GM18861 (cell line): ENCODE results near the gene BRINP2.
"Not testable (repeated sequence)": the region's sequence is repeated elsewhere in the genome, so short reads cannot be mapped to it uniquely, and the experiment has no call there.

Experiments used
- ATAC-seq: cut with Tn5 transposase; IDR thresholded peaks from one replicate; pipeline ENCODE4 v1.9.1; 2021; ENCODE audit not compliant: unreplicated experiment

BRINP2 gene

GRCh38 chr1:177310326-177310725 is 139.6 kb downstream of the BRINP2 start:
- ATAC-seq = no peak

- ATAC-seq = no peak
These were observed 140.4 kb downstream of the BRINP2 start for GRCh38 chr1:177311111-177311510.

GRCh38 chr1:177311586-177311985 is 140.8 kb downstream of the BRINP2 start:
- ATAC-seq = no peak

GRCh38 chr1:177315261-177315660 is 144.5 kb downstream of the BRINP2 start:
- no peak for ATAC-seq

GRCh38 chr1:177315761-177316160 is 145.0 kb downstream of the BRINP2 start:
- ATAC-seq = no peak

- not testable (repeated sequence) for ATAC-seq
These were observed 150.7 kb downstream of the BRINP2 start for GRCh38 chr1:177321434-177321833.

- ATAC-seq = no peak
These were observed 157.5 kb downstream of the BRINP2 start for GRCh38 chr1:177328251-177328650.

- ATAC-seq = no peak
These were observed 159.1 kb downstream of the BRINP2 start for GRCh38 chr1:177329871-177330270.
